ENCODE measurements around the gene RASGEF1C.

The RASGEF1C gene

DNA sequence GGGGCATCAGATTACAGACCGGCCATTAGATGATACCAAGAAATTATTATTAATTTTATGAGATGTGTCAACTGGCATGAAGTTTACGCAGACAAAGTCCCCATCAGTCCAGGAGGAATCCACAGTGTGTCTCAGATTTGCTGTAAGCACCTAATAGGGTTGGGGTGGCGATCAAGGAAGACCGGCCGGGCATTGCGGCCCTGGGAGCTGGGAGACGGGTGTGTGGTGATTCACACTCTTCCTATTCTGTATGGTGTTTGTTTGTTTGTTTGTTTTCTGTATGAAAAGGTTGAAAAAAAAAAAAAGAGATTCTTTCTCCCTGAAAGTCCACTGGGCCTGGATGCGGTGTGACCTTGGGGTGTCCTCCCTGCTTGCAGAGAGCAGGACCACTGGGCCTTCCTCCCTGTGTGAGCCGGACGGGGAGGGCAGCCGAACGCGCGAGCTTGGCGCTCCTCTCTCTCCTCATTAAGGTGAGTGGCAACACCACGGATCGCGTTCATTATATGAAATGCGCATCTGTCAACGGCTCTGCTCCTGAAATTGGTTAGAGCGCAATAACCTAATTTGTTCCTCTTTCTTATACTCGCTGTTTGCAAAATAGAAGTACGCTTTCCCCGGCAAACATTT lies 15.1 kb downstream of the RASGEF1C start:
- intact Hi-C loops (cut with DNase I), result no loop called here
- DNase-seq, result peak in 1 of 10 donors; percentile 35

DNA sequence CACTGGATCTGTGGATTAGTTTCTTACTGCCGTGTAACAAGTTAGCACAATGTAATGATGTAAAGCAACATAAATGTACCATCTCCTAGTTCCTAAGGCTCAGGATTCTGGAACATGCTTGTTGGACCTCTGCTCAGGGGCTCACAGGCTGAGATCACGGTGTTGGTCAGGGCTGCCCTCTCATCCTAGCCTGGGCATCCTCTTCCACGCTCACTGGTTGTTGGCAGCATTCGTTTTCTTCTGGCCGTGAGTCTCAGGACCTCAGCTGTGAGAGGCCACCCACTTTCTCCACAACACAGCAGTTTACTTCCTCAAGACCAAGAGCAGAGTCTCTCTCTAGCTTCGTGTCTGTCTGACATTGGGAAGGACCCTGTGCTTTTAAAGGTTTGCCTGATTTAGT lies 17.3 kb downstream of the RASGEF1C start:
- intact Hi-C loops (cut with DNase I), result no loop called here
- DNase-seq, result no peak

DNA sequence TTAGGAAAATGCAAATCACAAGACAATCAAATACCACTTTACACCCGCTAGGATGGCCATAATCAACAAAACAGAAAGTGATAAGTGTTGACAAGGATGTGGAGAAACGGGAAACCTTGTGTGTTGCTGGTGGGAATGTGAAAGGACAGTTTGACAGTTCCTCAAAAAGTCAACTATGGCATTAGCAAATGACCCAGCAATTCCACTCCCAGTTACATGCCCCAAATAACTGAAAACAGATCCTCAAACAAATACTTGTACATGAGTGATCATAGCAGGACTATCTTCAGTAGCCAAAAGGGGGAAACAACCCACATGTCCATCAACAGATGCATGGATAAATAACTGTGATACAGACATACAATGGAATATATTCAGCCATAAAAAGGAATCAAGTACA lies 21.2 kb downstream of the RASGEF1C start:
- no peak for DNase-seq
- intact Hi-C loops (cut with DNase I), result no loop called here

DNA sequence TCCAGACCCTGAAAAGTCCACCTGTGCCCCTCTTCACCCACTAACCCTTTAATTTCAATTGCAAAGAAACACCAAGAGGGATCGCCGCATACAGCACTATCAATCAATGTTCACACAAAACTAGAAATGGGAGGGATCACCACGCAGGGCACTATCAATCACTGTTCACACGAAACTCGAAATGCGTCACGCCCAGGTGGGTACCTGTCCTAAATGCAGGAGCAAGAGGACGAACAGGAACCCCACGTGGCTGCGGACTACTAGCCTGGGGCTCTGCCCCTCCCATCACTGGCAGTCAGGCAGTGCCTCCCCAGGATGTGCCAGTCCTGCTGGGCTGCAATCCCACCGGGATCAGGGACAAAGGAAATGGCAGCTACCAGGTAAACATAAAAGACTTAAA lies 28.2 kb downstream of the RASGEF1C start:
- intact Hi-C loops (cut with DNase I), result no loop called here
- peak in 1 of 10 donors; percentile 63 for DNase-seq

DNA sequence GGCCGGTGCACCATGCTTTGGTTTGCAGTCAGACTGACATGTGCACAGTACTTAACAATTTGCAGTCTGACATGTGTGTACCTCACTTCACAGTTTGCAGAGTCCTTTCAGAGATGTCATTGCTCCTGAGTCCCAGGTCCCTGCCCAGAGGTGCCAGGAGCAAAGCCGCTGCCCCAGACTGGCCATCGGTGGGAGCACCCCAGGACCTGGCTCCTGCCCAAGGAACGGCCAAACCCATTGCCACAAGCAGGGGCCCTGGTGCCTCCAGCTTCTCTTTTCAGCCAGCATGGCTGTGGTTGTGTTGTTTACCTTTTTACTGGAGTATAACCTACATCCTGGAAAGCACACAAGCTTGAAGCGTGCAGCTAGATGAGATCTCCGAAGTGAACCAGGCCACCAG lies 28.6 kb downstream of the RASGEF1C start:
- intact Hi-C loops (cut with DNase I), result no loop called here
- DNase-seq, result peak in 1 of 10 donors; percentile 79

DNA sequence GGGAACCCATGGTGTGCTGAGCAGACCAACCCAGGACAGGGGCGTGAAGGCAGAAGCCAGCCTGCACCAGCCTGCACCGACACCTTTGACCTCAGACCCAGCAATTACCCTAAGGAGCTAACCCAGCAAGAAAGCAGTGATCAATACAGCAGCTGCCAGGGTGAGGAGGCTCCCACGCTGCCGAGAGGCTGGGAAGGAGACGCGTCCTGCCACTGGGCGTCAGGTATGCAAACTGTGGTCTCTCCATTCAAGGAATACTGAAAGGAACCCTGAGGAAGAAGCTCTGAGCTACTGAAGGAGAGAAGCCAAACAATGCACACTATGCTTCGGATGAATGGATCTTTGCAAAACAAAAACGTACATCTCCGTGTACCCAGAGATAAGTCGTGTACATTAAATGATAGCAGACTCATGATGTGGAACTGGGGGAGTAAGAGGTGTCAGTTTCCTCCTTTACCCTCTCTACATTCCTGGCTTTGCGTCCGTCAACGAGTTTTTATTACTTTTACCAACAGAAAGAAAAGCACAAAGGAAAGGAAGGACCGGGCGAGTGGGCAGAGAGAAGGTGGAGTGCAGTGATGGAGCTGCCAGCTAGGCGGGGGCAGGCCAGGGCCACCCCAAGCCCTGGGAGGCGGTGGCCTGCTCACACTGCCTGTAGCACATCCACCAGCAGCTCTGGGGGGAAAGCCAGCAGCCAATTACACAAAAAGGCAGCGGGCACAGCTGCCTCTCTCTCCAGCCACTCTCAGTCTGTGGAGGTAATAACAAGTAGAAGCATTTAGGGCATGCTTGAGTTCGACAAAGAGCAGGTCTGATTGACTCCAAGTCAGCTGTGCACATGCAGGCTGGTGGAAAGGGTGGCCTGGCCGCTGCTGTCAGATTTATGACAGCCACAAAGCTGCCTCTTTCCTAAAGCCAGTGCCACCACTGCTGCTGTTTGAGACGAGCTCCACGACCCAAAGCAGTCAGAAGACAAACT lies 29.3 kb downstream of the RASGEF1C start:
- intact Hi-C loops (cut with DNase I), result no loop called here

DNA sequence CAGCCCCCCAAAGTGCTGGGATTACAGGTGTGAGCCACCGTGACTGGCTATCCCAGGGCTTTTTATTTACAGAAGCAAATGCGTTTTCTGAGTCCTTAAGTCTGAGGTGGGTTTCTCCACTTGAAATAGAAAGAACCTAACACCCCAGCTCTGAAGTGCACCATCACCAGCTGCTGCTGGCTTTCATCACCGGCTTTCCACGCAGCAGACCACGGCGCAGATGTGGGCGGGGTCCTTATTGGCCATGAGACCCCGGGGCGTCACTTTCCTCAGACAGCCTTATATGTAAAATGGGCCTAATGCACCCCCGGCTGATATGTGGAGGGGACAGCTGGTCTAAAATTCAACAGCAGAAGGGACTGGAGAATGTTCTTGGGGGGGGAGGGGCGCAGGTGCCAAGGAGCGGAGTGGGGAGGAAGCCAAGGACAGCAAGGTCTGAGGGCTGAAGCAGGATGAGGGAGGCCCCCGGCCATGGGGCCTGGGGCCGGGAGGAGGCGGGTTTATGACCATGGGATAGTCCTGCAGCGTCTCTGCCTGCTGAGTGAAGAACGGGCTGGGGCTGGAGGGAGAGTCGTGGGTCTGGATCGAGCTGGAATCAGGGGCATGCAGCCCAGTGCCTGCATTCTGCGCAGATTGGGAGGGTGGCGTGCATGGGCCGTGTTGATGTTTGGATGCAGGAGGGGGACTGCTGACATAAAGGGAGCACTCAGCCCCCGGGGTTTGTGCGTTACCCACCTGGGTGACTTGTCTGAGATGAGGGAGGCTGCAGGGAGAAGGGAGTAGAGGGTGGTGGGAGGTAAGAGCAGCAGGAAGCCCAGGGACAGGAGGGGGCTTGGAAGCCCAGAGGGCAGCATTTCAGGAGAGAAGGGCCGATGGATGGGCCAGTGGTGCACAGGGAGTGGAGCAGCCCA lies 30.2 kb downstream of the RASGEF1C start:
- DNase-seq, result peak in 1 of 10 donors; percentile 78
- intact Hi-C loops (cut with DNase I), result no loop called here

More for the DNA sequence above, 29.3 kb downstream of the RASGEF1C start:
- peak in 2 of 10 donors; percentile 40 to 89 for DNase-seq

DNA sequence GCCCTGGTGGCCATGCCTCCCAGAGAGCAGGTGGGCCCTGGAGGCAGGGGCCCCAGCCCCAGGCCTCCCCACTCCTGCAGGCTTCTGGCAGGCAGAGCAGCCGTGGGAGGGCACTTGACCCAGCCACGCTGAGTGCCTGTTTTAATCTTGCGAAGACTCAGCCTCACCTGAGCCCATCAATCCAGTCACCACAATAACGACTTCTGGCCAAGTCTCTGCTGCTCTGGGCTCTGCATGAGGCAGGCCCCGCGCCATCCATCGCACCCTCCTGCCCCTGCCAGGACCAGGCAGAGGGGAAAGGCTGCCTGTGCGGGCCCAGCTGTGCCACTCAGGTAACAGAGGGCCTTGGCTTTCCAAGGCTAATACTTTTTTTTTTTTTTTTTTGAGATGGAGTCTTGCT lies 32.8 kb downstream of the RASGEF1C start:
- peak in 1 of 10 donors; percentile 39 for DNase-seq
- intact Hi-C loops (cut with DNase I), result no loop called here

DNA sequence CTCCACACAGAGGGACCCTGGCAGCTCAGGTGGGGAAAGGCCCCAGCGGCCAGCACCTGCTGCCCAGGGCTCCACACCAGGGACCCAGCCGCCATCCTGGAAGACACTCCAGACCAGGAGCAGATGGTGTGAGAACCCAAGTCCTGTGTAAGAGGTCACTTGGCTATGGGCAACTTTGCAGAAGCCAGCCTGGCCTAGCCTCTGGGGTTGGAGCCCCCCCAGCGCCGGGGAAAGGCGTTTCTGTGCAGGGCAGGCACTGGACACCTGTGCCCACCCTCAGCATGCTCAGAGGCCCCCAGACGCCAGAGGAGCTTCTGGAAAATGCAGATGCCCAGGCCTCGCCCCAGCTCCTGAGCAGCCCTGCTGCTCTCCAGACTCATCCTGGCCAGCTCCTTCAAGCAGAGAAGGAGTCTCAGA lies 34.0 kb downstream of the RASGEF1C start:
- intact Hi-C loops (cut with DNase I), result no loop called here

DNA sequence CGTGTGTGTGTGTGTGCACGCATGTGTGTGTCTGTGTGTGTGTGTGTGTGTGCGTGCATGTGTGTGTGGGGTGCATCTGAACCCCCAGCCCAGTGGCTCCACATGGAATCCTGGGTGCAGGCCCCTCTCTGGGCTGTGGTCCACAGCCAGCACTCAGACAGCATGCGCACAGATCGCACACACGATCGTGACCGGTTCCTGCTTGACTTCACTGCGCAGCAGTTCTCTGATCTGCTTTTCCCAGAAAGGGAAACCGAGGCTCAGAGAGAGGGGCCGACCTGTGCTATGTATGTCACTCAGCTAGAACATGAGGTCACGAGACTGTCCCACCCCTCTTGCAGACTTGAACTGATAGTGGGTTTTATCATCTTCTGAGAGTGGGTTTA lies 34.4 kb downstream of the RASGEF1C start:
- intact Hi-C loops (cut with DNase I), result no loop called here

More for the DNA sequence above, 34.0 kb downstream of the RASGEF1C start:
- DNase-seq, result peak in 1 of 10 donors; percentile 62

DNA sequence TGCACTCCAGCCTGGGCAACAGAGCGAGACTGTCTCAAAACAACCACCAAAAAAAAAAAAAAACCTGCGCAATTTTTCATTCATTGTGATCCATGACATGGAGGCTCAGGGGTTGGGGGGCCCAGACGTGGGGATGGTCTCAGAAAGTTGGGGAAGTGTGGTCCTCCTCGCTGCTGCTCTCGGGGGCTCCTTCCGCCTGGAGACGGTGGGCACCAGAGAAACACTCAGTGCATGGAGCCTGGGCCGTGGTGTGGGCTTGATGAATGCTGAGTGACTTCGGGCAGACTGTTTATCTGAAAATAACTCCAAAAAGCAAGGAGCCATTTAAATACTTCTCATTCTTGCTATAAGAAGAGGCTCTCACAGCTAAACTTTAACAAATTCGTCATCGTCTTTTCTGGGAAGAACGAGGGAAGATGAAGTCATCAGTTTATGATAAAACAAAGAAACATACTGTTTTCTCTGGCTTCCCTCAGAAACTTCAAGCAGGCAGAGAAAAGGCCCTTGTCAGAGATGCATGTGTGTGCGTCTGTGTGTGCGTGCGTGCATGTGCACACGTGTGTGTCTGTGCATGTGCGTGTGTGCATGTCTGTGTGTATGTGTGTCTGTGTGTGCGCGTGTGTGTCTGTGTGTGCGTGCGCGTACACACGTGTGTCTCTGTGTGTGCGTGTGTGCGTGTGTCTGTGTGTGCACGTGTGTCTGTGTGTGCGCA lies 35.0 kb downstream of the RASGEF1C start:
- intact Hi-C loops (cut with DNase I), result no loop called here
- DNase-seq, result no peak

More for the DNA sequence above, 34.4 kb downstream of the RASGEF1C start:
- DNase-seq, result no peak

DNA sequence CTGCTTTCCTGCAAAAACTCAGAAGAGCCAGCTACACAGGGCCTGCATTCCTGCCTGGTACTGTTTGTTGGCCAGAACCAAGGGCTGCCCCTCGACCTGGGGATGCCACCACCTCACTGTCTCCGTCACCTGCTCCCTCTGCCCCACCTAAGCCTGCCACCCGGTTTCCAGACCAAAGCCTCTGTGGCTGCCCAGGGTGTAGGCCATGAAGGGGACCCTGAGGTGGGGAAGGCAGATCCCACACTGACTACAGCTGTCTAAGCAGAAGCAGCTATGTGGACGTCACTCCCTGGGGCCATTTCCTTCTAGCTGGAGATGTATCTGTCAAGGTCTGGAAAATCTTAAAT lies 35.8 kb downstream of the RASGEF1C start:
- intact Hi-C loops (cut with DNase I), result no loop called here
- DNase-seq, result no peak

DNA sequence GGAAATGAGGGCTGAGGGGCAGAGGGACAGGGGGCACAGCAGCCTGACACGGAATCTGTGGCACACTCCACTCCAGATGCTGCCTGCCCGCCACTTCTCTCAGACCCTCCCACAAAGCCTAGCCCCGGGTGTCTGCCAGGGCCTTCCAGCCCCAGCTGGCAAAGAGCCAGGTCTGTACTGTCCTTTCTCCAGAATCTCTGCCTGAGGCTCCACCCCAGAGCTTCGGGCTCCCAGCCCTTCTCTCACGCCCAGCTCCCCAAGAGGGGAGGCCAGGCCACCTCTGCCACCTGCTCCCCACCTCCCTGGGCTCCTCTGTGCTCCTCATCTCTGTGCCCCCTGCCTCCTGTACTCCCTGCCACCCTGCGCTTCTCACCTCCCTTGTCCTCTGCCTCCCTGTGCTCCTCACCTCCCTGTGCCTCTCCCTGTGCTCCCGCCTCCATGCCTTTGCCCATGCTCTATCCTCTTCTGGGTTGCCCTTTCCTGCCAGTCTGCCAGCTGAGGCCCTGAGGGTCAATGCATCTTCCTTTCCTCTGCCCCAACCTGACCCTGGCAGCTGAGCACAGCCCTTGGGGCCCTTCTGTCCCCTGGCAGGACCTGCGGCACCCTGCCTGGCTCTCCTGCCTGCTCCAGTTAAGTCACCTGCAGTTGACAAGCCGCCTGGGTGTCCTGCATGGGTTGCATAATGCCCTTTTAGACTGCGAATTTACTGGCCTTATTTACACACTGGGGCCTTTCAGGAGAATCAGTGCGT lies 36.4 kb downstream of the RASGEF1C start:
- DNase-seq, result peak in 4 of 10 donors; percentile 52 to 82 (median 71)
- intact Hi-C loops (cut with DNase I), result no loop called here

DNA sequence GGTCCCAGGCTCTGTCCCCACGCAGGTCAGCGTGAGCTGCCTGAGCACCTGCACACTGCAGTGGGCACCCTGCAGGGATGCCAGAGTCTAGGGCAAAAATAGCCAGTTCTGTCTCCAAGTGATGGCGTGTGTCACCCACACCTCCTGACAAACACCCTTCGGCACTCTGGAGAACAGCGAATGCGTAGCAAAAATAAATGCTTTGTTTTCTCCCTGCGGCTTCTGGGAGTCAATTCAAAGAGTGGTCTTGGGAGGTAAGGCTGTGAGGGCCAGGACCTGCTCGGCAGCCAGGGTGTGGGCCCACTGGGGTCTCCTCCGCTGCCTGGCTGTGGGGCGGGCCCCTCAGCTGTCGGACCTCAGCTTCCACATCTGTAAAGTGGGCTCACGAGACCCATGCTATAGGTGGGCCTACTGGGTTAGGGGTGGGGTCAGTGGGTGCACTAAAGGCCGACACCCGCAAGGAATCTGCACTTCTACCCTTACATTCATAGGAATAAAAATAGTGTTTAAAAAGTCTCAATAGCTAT lies 37.4 kb downstream of the RASGEF1C start:
- no peak for DNase-seq
- intact Hi-C loops (cut with DNase I), result no loop called here

DNA sequence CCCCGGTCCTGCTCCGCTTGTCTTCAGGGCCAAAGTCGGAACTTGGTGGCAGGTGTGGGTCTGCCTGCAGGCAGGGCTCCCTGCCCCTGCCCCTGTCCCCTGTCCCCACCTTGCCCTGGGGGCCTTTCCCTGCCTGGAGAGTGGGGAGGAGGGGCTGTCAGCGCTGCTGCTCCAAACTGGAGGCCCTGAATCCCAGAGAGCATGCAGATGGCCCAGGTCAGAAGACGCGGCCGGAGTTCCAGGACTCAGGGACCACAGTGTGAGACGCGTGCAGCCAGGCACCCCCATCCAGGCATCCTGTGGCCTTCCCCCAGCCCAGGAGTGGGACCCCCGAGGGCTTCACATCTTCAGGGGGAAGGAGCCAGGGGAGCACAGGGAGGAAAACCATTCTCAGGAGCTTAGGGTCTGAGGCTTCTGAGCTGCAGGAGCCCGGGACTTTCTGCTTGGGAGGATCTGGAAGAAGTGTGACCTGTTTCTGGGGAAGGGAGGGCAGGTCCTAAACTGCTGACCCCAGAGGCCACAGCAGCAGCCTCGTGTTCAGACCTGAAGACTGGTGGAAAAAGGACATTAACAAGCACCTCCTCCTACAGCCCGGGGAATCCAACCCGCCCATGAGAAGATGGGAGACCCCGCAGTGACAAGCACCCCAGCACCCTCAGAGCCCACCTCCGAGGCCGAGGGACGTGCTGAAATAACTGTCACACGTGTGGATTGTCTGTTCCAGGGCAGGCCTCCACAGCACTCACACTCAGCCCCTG lies 38.0 kb downstream of the RASGEF1C start:
- intact Hi-C loops (cut with DNase I), result no loop called here
- DNase-seq, result peak in 2 of 10 donors; percentile 24 to 60

DNA sequence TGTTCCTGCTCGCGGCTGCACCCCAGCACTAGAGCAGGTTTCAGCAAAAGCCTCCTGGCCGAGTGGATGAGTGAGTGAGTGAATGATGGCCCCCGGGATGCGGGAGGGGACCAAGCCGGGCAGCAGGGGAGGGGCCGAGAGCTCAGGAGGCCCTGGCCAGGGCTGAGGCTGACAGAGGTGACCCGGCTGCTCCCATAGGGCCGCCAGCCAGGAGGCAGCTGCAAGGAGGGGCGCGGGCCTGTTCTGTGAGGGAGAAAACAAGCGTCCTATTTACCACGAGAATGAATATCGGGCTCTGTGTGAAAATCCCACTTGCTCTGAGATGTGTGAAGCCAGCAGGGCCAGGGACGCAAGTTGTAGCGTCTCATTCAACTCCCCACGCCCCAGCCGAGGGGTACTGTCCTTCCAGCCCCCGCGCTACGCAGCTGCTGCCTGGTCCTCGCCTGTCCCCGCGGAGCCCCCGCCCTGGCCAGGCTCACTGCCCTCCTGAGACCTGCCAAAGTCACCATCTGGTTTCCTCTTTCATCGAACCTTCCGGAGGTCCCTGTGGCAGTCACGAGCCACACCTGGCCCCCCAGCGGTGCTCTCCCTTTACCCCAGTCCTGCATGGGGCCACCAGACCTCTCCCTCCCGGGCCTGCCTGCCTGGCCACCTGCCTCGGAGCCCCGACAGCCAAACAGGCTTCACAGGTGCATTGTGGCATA lies 38.8 kb downstream of the RASGEF1C start:
- peak; percentile 62 to 97 (median 82) for DNase-seq
- intact Hi-C loops (cut with DNase I), result no loop called here

DNA sequence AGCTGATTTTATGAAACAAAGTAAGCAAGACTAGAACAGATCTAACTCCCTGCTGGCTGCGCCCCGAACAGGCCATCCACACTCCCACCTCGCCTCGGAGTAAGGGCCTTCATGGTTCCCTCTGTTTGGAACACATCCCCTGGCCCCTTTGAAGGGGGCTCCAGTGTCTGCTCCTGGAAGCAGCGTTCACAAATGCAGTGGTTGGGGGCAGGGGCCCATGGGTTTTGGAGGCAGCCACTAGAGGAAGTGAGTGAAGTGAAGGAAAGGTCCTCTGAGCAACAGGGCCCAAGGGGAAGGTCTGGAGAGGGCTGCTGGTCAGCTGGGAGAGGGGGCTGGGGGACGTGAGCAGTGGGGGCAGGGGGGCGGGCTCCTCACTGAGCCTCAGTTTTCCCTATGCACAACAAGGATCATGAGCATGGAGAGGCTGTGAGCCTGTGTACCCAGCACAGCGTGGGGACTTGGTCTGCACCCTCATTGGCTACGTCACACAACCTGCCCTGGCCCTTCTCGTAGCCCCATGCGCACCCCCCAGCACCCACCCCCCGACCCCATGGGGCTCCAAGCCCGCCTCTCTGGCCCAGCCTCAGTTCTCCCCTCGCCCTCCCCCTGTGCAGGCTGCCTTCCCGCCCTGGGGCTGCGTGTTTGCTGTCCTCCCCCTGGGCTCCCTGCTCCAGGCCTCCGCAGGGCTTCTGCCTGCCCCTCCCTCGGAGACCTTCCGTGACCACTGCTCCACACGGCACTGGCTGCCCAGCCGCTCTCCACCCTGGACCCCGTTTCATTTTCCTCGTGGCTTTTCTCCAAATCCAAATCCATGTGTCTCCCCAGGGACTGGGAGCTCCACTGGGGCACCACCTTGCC lies 39.5 kb downstream of the RASGEF1C start:
- intact Hi-C loops (cut with DNase I), result loop anchor here (5.0 kb wide), 1 partner anchor 42 kb away; no protein-coding TSS in a partner anchor

More for the DNA sequence above, 39.5 kb downstream of the RASGEF1C start:
- DNase-seq, result peak in 1 of 10 donors; percentile 81

All from posterior cingulate gyrus (tissue), 11 donors.